NCI-H146 treated with DMSO at 0.1 percent for 48 hours (cell line): ENCODE measurements around the gene EME1.
"Not testable (repeated sequence)": the region's sequence is repeated elsewhere in the genome, so short reads cannot be mapped to it uniquely, and the experiment has no call there.

ENCODE experiments used
- DNase-seq: peaks from one replicate; lab custom pipeline; 2025; ENCODE audit not compliant: unreplicated experiment; lab: John Stamatoyannopoulos, UW

EME1 gene, protein sequence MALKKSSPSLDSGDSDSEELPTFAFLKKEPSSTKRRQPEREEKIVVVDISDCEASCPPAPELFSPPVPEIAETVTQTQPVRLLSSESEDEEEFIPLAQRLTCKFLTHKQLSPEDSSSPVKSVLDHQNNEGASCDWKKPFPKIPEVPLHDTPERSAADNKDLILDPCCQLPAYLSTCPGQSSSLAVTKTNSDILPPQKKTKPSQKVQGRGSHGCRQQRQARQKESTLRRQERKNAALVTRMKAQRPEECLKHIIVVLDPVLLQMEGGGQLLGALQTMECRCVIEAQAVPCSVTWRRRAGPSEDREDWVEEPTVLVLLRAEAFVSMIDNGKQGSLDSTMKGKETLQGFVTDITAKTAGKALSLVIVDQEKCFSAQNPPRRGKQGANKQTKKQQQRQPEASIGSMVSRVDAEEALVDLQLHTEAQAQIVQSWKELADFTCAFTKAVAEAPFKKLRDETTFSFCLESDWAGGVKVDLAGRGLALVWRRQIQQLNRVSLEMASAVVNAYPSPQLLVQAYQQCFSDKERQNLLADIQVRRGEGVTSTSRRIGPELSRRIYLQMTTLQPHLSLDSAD

DNA sequence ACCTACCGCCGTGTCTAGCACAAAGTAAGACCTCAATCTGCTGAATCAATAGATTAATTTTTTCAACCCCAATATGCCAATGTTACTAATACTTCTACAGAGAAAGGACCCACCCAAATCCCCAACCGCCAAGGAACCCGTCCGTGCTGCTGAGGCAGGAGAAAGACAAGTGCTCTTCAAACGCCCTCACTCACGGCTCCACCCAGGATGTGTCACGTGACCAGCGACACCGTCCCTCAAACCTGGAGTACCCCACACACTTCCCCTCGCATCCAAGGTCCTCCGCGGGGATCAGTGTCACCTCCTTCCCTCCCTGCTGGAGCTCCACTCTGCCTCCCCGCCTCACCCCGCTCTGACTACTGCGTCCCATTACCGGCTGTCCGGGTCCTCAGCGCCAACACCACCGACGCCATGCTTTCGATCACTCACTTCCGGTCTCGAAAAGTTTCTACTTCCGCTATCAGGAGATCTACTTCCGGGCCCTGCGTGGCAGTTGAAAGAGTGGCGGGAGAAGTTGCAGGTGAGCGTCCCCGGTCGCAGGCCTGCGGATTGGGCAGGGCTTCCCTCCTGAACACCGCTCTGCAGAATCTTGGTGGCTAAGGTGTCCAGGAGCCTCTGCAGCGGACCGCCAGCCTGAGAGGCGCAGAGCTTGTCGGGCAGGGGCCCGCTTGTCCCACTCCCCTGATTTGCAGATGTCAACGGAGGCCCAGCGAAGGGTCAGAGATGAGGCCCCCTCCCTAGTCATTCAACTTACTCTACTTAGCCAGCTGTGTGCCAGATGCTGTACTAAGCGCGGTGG lies at the start of gene EME1, which contains the start of gene MRPL27:
TSS of gene EME1 (plus strand) at position 472 of the 799 bp plus-strand sequence. CDS start 1,980 bp downstream, outside the sequence.
TSS of gene MRPL27 (minus strand) at position 427 of the 799 bp plus-strand sequence. CDS start at position 413, 14 bp downstream.
- DNase-seq: peak; percentile 93

DNA sequence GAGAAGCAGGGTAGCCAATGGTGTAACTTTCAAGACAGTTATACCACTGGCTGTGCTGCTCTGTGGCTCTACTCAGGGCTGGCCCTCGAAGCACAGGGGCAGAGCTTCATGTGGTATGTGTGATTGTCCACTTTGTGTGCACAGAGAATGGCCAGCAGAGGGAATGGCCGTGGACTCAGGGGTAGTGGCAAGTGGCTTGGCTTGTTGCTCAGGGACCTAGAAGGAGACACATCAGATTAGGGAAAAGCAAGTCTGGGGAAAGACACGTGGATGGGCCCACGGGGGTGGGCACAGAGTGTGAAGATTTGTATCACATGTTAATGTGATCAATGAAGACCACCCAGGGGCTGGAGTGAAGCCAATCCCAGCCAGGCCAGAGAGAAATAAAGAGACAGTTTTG lies 47.1 kb upstream of the EME1 start:
- DNase-seq: no peak

DNA sequence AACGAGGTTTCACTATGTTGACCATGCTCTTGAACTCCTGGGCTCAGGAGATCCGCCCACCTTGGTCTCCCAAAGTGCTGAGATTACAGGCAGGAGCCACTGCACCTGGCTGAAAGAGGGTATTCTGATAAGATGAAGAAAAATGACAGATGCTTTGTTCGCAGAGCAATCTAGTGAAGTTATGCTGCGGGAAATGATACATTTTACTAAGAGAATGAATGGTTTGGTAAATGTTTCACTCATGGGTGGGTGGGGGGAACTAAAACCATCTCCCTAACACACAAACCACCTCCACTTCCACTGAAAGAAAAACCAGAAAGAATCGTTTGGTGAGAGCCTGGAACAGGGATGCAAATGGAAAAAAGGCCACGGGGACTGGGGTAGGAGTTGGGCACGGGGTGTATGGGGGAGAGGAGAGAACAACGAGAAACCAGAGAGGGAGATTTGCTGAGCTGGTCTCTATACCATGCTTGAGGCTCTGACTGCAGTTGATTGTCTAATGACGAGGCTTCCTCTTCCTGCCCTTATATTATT lies 46.1 kb upstream of the EME1 start:
- DNase-seq: no peak

DNA sequence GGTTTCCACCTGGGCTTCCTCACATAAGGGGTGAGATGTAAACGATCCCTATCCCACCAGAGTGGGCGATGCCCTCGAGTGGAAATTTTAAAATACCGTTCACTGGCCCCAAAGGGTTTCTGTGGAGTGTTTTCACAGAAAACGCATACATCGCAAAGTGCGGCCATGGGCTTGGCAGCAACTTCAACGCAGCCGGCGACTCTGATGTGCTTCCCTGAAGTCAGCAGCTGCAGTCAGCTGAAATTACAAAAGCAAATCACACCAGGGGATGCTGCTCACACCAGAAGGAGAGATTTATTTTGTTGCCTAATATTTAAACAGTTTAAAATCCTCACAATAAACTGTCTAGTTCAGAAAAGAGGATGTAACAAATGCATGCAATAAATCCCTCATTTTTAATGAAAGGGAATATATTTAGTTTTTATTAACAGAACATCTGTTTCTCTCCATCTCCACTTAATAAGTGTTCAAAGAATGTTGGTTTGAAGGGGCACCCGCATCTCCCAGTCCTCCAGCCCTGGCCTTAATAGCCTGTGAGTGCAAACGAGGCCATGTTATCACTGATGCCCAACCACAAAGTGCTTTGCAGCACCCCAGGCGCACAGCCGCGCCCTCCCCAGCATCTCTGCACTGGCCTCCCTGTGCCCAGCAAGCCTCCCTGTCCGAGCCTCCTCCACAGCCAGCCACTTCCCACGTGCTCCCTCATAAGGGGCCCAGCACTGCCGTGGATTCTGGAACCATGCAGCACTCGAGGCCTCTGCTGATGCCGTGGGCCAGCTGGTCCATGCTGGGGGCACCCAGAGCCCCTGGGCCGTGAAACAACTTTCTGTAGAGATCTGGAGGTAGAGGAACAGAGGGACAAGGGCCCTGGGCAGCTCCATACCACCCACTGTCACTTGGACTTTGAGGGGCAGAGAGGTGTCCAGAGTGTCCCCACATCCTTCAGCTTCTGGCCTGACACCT lies 44.4 kb upstream of the EME1 start:
- peak; percentile 14 for DNase-seq

DNA sequence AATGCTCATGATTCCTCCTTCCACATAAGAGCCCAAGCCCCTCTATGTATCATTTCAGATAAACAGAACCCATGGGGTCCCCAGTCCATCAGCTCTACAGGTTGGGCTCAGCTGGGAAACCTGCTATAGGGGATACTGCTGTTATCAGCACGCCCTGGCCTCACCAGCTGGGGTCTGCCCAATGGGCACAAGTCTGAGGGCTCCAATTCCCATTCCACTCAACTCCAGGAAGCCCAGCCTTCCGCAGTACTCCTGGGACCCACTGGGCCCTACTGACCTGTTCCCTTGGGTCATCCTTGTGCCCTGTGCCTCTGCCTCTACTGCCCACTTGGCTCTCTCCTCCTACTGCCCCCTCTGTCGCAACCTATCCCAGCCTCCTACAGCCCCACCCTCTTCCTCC lies 43.3 kb upstream of the EME1 start:
- DNase-seq: no peak

DNA sequence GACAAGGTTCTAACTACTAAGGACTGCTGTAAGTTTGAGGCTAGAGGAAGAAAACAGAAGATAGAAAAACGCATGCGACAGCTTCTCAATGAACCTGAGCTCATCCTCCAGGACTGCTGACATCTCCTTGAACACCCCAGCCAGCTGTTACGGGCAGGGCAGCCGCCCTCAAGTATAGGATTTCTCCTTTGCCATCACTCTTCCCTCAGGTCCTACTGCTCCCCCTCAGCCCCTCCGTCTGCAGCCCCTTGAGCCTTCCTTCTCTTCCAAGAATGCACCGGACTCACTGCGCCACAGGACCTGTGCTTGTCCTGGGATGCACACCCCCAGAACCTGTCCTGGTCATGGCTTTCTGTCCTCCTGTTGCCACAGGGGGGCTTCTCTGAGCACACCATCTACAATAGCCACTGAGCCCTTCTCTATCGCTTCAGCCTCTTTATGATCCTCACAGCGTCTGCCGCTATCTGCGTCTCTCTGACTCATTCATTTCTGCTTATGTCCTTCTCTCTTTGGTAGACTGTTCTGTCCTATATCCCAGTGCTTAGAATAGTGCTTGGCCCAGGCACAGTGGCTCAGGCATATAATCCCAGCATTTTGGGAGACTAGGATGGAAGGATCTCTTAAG lies 42.8 kb upstream of the EME1 start:
- DNase-seq: no peak

DNA sequence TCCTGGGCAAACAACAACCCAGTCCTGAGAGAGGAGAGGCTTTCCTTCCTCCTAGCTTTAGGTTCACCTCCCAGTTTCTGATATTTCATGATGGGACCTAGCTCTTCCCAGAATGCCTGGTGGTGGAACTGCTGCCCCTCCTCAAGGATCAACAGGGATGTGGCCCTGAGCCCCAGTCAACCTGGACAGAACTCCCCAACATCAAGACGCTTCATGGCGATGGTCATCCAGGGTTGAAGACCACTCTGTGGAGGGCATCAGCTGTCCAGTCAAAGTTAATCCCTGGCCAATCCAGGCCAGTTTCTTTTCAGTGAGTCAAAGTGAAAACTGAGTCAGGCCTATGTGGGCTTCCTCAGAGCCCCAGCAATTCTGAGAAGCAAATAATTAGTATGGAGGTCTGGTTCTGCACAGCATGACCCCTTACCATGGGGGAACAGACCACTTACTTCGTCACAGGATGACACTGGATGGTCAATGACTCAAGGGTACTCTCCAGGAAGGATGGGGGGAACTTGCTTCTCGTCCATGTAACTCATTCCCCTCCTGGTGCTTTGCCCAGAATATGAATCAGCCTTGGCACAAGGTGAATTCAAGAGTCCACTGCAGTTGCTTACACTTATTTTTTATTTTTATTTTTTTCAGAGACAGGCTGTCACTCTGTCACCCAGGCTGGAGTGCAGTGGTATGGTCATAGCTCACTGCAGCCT lies 41.8 kb upstream of the EME1 start:
- no peak for DNase-seq

DNA sequence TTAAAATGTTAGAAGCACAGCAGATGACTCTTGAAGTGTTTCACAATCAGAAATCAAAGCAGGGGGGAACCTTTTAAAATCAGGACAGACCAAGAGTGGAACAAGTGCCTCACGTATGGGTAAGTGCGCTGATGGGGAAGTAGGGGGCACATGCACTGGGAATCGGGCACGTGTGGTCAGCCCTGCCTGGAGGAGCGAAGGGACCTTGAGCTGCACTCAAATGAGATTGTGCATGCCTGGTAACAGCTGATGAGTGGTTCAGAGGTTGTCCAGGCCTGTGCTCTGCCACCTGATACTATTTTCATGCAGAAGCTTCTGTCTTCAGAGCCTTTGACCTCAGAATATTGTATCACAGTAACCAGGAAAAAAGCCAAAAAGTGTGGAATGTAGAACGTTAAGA lies 40.8 kb upstream of the EME1 start:
- DNase-seq: no peak

DNA sequence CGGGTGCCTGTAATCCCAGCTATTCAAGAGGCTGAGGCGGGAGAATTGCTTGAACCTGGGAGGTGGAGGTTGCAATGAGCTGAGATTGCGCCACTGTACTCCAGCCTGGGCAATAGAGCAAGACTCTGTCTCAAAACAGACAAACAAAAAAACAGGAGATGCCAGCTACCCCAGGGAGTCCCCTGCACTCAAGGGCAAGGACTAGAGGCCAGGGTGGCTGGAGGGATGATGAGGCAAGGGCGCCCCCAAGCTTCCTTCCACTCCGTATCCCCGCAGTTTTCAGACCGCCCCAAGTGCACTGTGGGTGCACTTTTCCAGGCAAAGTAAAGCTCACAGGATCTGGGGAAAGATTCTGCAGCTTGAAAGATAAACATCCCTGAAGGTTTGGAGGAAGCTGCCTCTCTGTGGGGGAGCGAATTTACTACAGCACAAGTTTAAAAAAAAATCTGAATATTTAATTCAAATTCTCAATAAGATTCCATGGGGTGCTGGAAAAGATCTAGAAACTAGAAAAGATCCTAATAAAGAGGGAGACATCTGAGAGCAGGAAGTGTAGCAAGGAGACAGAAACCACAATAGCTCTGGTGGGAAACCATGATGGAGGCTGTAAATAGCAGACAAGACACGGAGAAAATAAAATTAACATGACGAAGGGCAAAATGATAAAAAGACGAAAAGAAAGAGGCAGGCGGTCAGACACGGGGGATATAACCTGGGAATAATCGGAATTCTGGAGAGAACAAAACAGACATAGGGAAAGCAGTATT lies 39.6 kb upstream of the EME1 start:
- not testable (repeated sequence) for DNase-seq

DNA sequence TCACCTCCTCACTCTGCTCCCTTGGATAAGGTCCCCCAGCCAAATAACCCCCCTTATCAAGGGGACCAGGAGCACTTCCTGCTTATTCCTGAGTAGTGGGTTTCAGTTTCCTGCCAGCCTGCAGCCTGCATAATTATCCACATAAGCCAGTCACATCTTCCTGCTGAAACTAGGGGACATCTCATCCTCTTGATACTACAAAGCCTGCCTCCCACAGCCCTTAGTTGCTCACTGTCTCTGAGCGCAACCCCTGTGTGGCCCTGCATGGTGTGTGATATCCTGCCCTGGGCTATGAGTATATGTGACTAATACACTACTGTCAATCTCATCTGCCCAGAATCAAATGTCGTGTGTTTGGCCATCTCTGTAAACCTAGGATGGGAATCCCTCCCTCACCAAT lies 35.1 kb upstream of the EME1 start:
- DNase-seq: no peak

DNA sequence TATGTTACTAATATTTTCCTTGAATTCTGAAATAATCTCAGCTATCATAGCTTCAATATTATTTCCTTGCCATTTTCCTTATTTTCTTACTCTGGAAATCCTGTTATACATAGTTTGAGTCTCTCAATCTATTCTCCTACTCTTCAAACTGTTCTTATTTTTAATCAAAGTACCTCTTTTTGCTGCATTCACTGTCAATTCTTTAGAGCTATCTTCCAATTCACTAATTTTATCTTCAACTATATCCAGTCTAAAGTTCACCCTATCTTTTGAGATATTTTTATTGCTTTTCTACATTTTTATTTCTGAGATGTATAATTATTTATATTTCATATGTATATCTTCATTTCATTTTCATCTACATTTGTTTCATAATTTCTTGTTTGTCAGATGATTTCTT lies 34.4 kb upstream of the EME1 start:
- DNase-seq: no peak

DNA sequence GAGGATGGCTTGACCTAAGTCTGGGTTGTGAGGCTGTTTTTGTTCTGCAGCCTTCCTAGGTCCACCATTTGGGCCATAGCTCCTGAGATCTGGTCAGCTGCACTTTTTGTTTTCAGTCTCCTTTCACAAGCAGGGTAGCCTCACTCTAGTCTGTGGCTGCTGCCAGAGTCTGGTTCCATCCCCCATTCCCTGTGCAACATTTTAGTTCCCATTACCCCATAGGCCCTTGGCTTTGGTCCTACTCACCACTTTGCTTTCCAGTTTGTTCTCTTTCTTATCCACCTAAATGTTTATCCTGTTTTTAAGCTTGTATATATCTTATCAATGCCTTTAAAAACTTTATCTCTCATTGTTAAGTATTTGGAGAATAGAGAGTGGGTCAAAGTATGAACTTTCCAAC lies 33.6 kb upstream of the EME1 start:
- no peak for DNase-seq

DNA sequence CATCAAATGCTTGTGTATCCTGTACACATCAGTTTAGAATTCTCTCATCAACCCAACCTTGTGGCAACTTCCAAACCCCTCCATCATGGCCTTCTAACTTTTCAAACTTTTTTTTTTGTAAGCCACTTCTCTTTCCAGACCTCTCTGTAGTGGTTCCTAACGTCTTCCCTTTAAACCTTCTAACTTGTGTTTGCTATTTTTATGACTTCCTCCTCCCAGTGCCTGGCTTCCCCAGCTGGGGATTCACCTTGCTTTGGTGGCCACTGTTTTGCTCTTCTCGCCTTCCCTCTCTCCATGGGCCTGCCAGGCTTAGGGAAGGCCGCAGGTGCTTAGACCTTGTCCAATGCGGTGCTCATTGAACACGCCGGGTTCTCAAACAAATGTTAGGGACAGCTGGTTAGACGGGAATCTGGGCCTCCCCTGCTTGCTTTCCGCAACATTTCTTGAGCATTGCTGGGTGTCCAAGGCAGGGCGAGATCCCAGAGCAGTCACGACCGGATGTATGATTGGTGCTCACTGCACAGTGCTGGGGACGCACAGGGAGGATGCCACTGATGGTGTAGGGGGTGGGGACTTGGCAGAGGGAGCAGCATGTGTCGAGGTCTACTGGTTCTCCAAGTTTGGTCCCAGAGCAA lies 28.2 kb upstream of the EME1 start:
- peak; percentile 12 for DNase-seq

DNA sequence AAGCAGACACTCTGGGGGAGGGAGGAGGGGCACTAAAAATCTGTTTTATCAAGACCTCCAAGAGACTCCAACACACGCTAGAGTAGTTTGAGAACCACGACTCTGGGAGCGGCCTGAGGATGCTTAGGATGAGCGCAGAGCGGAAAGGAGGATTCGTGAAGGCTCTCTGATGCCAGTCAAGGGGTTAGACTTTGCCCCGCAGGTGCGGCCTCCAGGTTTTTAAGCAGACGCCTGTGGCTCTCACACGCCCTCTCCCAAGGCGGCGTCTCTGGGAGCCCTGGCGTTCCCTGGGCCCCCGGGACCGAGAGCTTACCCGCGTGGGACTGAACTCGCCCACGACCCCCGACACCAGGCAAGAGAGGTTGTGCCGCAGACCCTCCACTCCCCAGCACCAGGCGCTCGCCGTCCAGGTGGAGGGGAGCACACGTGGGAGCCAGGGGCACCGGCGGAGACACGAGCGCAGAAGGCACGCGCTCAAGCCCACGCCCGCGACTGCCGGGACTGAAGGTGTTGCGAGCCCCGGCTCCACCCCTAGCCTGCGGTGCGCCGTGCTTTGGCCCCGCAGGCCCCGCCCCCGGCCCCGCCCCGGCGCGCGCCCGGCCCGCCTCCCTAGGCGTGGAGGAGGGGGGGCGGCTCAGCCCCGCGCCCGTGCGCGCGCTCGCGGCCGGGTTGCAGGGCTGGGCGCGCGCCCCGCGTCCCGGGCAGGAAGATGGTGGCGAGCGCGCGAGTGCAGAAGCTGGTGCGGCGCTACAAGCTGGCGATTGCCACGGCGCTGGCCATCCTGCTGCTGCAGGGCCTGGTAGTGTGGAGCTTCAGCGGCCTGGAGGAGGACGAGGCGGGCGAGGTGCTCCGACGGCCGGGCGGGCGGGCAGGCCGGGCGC lies 27.4 kb upstream of the EME1 start, which contains the start of gene XYLT2:
TSS of gene XYLT2 (plus strand) at position 695 of the 881 bp plus-strand sequence. CDS start at position 710, 15 bp downstream.
- DNase-seq: peak; percentile 36

DNA sequence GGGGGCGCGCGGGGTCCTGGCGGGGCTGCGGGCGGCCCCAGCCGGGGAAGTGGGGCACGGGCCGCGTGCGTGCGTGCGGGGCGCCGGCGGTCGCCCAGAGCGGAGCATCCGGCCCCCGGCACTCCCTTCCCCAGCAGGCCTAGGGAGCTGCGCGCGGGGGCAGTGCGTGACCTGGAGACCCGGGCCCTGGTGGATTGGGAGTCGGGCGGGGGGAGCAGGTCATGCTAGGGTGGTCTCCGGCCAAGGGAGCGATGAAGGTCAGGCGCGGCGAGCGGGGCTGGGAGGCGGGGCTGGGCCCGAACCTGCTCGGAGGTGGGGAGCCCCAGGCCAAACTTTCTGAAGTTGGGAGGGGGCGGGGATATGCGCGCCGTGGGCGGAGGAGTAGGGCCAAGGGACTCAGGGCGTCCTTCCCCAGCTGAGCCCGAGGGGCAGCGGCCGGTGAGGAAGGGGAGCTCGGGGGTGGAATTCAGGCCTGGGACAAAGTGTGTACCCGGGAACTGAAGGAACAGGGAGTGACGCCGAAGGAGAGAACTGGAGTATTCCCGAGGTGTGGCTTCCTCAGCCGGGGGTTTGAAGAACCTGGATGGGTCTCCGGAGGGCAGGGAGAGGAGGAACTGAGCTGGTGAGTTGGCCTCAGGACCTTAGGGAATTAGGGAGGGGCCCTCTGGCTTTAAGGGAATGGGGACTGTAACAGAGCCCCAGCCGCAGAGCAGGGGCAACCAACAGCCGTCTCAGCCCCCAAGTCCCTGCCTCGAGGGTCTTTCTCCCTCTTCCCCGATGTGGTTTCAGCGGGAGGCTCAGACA lies 26.5 kb upstream of the EME1 start:
- no peak for DNase-seq
